ENCODE data around the gene FGFR2.

The FGFR2 gene

DNA sequence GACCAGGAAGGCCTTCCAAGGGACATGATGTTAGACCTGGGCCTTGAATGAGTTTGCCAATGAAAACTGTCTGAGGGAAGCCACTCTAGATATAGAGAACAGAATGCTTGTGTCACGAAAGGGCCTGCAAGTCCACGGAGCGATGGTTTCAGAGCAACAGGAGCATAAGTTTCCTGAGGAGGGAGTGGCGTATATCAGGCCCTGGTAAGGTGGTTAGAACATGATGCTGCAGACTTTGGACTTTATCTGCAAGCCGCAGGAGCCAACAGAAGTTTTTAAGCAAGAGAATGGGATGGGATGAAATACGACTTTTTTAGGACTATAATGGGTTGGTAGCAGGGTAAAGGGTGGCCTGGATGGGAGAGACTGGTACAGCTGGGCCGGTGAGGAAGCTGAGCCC is 136.0 kb downstream of the FGFR2 start:
- no peak overlapping the region for H3K4me3 ChIP-seq
- no peak overlapping the region for H3K27ac ChIP-seq
- TF ChIP-seq, protein P1, sequence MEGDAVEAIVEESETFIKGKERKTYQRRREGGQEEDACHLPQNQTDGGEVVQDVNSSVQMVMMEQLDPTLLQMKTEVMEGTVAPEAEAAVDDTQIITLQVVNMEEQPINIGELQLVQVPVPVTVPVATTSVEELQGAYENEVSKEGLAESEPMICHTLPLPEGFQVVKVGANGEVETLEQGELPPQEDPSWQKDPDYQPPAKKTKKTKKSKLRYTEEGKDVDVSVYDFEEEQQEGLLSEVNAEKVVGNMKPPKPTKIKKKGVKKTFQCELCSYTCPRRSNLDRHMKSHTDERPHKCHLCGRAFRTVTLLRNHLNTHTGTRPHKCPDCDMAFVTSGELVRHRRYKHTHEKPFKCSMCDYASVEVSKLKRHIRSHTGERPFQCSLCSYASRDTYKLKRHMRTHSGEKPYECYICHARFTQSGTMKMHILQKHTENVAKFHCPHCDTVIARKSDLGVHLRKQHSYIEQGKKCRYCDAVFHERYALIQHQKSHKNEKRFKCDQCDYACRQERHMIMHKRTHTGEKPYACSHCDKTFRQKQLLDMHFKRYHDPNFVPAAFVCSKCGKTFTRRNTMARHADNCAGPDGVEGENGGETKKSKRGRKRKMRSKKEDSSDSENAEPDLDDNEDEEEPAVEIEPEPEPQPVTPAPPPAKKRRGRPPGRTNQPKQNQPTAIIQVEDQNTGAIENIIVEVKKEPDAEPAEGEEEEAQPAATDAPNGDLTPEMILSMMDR (IDR thresholded peaks at IDR 0.05) = no peak
- no peak for DNase-seq (ENCODE audit: low spot score)

DNA sequence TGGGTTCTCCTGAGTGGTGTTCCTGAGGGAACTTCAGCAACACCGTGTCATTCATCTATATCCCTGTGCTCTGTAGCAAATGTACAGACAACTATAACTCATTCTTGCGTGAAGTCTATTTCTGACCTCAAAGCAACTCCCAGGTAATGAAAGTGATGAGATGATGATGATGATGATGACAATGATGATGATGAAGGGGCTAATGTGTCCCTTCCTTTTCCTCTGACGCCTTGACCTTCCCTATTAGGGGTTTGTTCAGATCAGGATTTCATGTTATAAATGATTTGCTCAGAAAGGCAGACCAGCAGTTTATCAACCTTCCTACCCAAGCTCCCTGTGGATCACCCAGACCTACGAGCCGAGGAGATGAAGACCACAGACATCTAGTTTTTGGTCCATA is 136.9 kb downstream of the FGFR2 start:
- H3K4me3 ChIP-seq = no peak overlapping the region
- H3K27ac ChIP-seq = peak overlapping the region; percentile 59 to 86
- TF ChIP-seq, protein P1 (IDR thresholded peaks at IDR 0.05) = no peak
- no peak for DNase-seq (ENCODE audit: low spot score)

DNA sequence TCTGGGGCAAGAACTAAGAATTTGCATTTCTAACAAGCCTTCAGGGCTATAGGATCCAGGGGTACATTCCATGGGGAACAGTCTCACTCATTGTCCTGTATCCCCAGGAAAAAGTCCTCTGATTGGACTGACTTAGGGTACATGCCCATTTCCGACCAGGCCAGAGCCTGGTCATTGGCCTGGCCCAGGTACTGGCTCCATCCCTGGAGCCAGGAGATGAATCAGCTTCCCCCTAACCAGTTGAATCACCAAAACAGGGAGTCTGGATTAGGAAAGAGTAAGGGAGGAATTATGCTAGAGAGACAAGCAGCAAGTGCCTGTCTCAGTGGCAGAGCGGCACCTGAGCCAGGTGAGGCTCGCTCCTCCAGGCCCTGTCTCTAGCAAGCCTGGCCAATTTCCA is 137.5 kb downstream of the FGFR2 start:
- TF ChIP-seq, protein P1 (IDR thresholded peaks at IDR 0.05) = no peak
- Histone ChIP-seq H3K27ac (peak overlapping the region; percentile 59 to 86), H3K4me3 (no peak overlapping the region)

DNA sequence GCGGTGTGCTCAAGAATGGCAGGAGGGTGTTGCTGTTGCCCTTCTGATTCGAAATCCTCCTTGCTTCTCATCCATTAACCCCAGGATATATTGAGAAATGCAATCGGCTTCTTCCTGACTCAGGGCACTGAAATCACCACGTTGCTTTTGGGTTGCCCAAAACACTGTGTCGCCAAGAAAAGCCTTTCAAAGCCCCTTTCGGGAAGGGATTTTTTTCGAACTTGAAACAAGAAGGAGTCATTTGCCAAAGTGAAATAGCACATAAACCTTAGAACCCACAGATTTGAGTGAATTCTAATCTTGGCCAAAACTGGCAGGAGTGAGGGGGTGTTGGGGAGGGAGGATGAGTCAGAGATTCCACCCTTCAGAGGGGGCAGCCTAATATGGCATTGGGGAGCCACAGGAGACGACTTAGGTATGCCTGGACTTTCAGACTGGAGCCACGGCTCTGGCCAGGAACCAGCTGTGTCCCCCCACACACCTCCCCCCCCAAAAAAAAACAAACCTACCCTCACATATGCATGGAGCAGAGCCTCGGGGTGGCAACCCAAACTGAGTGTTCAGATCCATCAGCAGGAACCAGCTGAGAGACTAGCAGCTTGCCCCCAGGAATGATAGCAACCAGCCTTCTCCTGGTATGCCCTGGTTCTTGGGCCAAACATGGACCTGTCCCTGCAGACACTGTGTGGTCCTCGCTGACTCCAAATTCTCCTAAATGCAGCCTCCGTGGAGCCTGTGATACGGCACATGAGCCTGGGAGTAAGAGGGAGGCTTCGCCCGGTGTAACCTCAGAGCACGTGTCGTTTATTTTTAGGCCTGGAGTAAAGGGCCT is 138.4 kb downstream of the FGFR2 start:
- no peak overlapping the region for H3K4me3 ChIP-seq
- peak; percentile 80 for DNase-seq (ENCODE audit: low spot score)
- TF ChIP-seq, protein P1 (IDR thresholded peaks at IDR 0.05) = no peak
- H3K27ac ChIP-seq = peak overlapping the region; percentile 59 to 86

More for the DNA sequence above, 137.5 kb downstream of the FGFR2 start:
- DNase-seq (ENCODE audit: low spot score) = no peak

DNA sequence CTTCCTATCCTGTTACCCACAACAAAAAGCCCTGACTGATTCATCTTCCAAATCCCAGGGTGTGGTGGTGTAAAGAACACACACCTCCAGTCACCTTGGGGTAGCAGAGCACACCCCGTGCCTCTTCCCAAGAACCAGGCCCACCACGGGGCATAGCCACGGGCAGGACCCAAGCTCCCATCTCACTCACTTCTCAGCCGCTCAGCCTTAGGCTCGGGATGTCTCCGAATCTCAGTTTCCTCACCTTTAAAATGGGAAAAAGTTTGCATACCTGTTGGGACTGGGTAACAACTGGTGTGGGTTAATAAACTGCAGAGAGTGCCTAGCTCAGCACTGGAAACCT is 139.0 kb downstream of the FGFR2 start:
- no peak for DNase-seq (ENCODE audit: low spot score)
- Histone ChIP-seq H3K27ac (peak overlapping the region; percentile 59 to 86), H3K4me3 (no peak overlapping the region)
- TF ChIP-seq, protein P1 (IDR thresholded peaks at IDR 0.05) = no peak

DNA sequence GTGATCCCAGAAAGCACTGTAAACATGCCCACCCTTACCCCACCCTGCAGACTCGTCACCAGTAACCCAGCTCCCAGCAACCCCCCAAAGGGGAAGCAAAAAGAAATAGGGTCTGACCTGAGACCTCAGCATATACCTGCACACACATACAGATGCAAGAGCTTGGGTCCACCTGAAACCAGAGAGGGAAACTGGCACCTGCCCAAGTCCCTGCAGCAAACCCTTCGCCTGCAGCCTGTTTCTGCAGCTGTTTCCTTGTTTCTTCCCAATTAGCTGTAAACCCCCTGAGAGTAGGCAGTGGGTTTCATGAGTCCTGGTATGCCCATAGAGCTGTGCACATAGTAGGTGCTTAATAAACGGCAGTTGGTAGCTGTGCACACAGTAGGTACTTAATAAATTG is 140.5 kb downstream of the FGFR2 start:
- TF ChIP-seq, protein P1 (IDR thresholded peaks at IDR 0.05) = no peak
- no peak overlapping the region for H3K27ac ChIP-seq
- H3K4me3 ChIP-seq = no peak overlapping the region
- DNase-seq (ENCODE audit: low spot score) = no peak

DNA sequence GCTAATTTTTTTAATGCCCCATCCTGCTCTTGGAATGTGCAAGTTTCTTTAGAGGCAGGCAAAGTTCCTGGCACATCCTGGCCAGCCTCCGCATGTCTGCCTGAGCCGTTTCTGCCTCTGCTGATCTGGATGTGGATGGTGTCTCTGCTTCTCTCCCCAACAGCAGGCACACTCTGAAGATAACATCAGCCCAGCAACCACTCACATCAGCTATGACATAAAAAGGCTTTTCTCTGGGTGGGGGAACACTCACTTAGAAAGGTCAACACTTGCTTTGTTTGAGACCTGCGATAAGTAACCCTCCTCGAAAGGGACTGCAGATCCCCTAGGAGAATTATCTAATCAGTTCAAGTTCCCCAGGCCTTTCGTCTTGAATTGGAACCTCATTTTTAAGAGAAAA is 142.9 kb downstream of the FGFR2 start:
- Histone ChIP-seq H3K4me3 (no peak overlapping the region), H3K27ac (no peak overlapping the region)
- DNase-seq (ENCODE audit: low spot score) = no peak
- TF ChIP-seq, protein P1 (IDR thresholded peaks at IDR 0.05) = no peak
